Stimulated activated memory B cell treated with anti-CD40 and anti-IgM and Interleukin-4, amounts not matched to agents 10 μg/mL and 1 μg/mL and 100 μg/mL, for 72 hours (primary cell): ENCODE measurements around the gene PELI3.
A peak's percentile ranks its signal among the peaks of the same experiment; 100 is the strongest.
"Not testable (repeated sequence)": the region's sequence is repeated elsewhere in the genome, so short reads cannot be mapped to it uniquely, and the experiment has no call there.

Experiments used
- ATAC-seq: fragments of 150-1000 bp; cut with Tn5 transposase; 2 replicates; pipeline ENCODE4 v1.10.0; 2021
- H3K27ac Mint-ChIP-seq: one replicate; pipeline ENCODE4 v1.8.0; 2022; ENCODE audit warnings: mild to moderate bottlenecking, mixed read lengths
- H3K27me3 Mint-ChIP-seq: one replicate; pipeline ENCODE4 v1.8.0; 2022; ENCODE audit warnings: mixed read lengths
- H3K36me3 Mint-ChIP-seq: one replicate; pipeline ENCODE4 v1.8.0; 2022; ENCODE audit warnings: mixed read lengths
- H3K4me1 Mint-ChIP-seq: one replicate; pipeline ENCODE4 v1.8.0; 2022; ENCODE audit warnings: mixed read lengths
- H3K4me3 Mint-ChIP-seq: one replicate; pipeline ENCODE4 v1.8.0; 2022; ENCODE audit warnings: mild to moderate bottlenecking, moderate library complexity, mixed read lengths
- H3K9me3 Mint-ChIP-seq: one replicate; pipeline ENCODE4 v1.8.0; 2022; ENCODE audit warnings: mixed read lengths

Gene PELI3

GRCh38 chr11:66438504-66439466 is 27.9 kb upstream of the PELI3 start, which contains the start of gene MRPL11:
MRPL11 (minus strand) TSS chr11:66438848; CDS start chr11:66438754, 94 bp downstream.
- peaks cover 15% of the 10 kb centered on the region for H3K4me1 Mint-ChIP-seq
- H3K27me3 Mint-ChIP-seq: no peaks in the 10 kb centered on the region
- peak within 1 kb of the TSS; percentile 93 for H3K27ac Mint-ChIP-seq
- H3K36me3 Mint-ChIP-seq: peaks cover 33% of the 10 kb centered on the region
- H3K4me3 Mint-ChIP-seq: peak within 1 kb of the TSS; percentile 86
- ATAC-seq: peak; percentile 99
- peaks cover 10% of the 10 kb centered on the region for H3K9me3 Mint-ChIP-seq

- peaks cover 12% of the 10 kb centered on the region for H3K9me3 Mint-ChIP-seq
- not testable (repeated sequence) for H3K4me3 Mint-ChIP-seq, H3K27me3 Mint-ChIP-seq, ATAC-seq, H3K27ac Mint-ChIP-seq
- H3K4me1 Mint-ChIP-seq: peaks cover 15% of the 10 kb centered on the region
- peaks cover 27% of the 10 kb centered on the region for H3K36me3 Mint-ChIP-seq
Observed at GRCh38 chr11:66440101-66440939, 26.4 kb upstream of the PELI3 start.

GRCh38 chr11:66440940-66441282 is 25.8 kb upstream of the PELI3 start:
- H3K4me3 Mint-ChIP-seq, H3K27me3 Mint-ChIP-seq, ATAC-seq, H3K27ac Mint-ChIP-seq: not testable (repeated sequence)
- peaks cover 15% of the 10 kb centered on the region for H3K4me1 Mint-ChIP-seq
- peaks cover 16% of the 10 kb centered on the region for H3K9me3 Mint-ChIP-seq
- H3K36me3 Mint-ChIP-seq: peaks cover 22% of the 10 kb centered on the region

GRCh38 chr11:66443602-66444001 is 23.1 kb upstream of the PELI3 start:
- Mint-ChIP-seq H3K9me3 (peaks cover 16% of the 10 kb centered on the region), H3K27ac (no peak overlapping the region), H3K4me1 (peaks cover 5% of the 10 kb centered on the region), H3K4me3 (no peak overlapping the region), H3K36me3 (peaks cover 11% of the 10 kb centered on the region), H3K27me3 (no peaks in the 10 kb centered on the region)
- ATAC-seq: no peak

GRCh38 chr11:66447012-66447411 is 19.7 kb upstream of the PELI3 start:
- Mint-ChIP-seq H3K4me1 (no peaks in the 10 kb centered on the region), H3K27me3 (no peaks in the 10 kb centered on the region)

GRCh38 chr11:66448523-66448922 is 18.2 kb upstream of the PELI3 start:
- Mint-ChIP-seq H3K27ac (no peak overlapping the region), H3K36me3 (peaks cover 4% of the 10 kb centered on the region), H3K4me3 (no peak overlapping the region), H3K27me3 (no peaks in the 10 kb centered on the region), H3K4me1 (no peaks in the 10 kb centered on the region), H3K9me3 (peaks cover 12% of the 10 kb centered on the region)
- no peak for ATAC-seq

More at GRCh38 chr11:66447012-66447411, 19.7 kb upstream of the PELI3 start:
- Mint-ChIP-seq H3K27ac (no peak overlapping the region), H3K9me3 (peaks cover 17% of the 10 kb centered on the region), H3K36me3 (peaks cover 11% of the 10 kb centered on the region), H3K4me3 (no peak overlapping the region)
- no peak for ATAC-seq

- H3K27ac Mint-ChIP-seq: no peak overlapping the region
- ATAC-seq: no peak
- peaks cover 14% of the 10 kb centered on the region for H3K27me3 Mint-ChIP-seq
- H3K9me3 Mint-ChIP-seq: peaks cover 7% of the 10 kb centered on the region
- H3K4me1 Mint-ChIP-seq: no peaks in the 10 kb centered on the region
- H3K4me3 Mint-ChIP-seq: no peak overlapping the region
- H3K36me3 Mint-ChIP-seq: no peaks in the 10 kb centered on the region
Observed at GRCh38 chr11:66450560-66450959, 16.1 kb upstream of the PELI3 start.

GRCh38 chr11:66451663-66452062 is 15.0 kb upstream of the PELI3 start:
- H3K27ac Mint-ChIP-seq: no peak overlapping the region
- no peaks in the 10 kb centered on the region for H3K4me1 Mint-ChIP-seq
- no peak overlapping the region for H3K4me3 Mint-ChIP-seq
- peaks cover 16% of the 10 kb centered on the region for H3K27me3 Mint-ChIP-seq
- ATAC-seq: no peak
- H3K36me3 Mint-ChIP-seq: no peaks in the 10 kb centered on the region
- H3K9me3 Mint-ChIP-seq: peaks cover 4% of the 10 kb centered on the region

GRCh38 chr11:66454247-66454646 is 12.5 kb upstream of the PELI3 start:
- Mint-ChIP-seq H3K9me3 (peaks cover 4% of the 10 kb centered on the region), H3K36me3 (no peaks in the 10 kb centered on the region)
- no peak for ATAC-seq

GRCh38 chr11:66454828-66455227 is 11.9 kb upstream of the PELI3 start:
- H3K4me3 Mint-ChIP-seq: no peak overlapping the region
- H3K27me3 Mint-ChIP-seq: peaks cover 16% of the 10 kb centered on the region
- no peaks in the 10 kb centered on the region for H3K36me3 Mint-ChIP-seq
- no peak for ATAC-seq
- peaks cover 23% of the 10 kb centered on the region for H3K4me1 Mint-ChIP-seq
- peaks cover 4% of the 10 kb centered on the region for H3K9me3 Mint-ChIP-seq
- no peak overlapping the region for H3K27ac Mint-ChIP-seq

More at GRCh38 chr11:66454247-66454646, 12.5 kb upstream of the PELI3 start:
- no peak overlapping the region for H3K27ac Mint-ChIP-seq
- H3K27me3 Mint-ChIP-seq: peaks cover 16% of the 10 kb centered on the region
- peaks cover 19% of the 10 kb centered on the region for H3K4me1 Mint-ChIP-seq
- H3K4me3 Mint-ChIP-seq: no peak overlapping the region

GRCh38 chr11:66457826-66458225 is 8.9 kb upstream of the PELI3 start:
- peak; percentile 80 for ATAC-seq
- H3K27me3 Mint-ChIP-seq: peaks cover 16% of the 10 kb centered on the region
- H3K4me3 Mint-ChIP-seq: no peak overlapping the region
- H3K4me1 Mint-ChIP-seq: peaks cover 23% of the 10 kb centered on the region
- H3K27ac Mint-ChIP-seq: peak overlapping the region; percentile 69
- H3K9me3 Mint-ChIP-seq: no peaks in the 10 kb centered on the region
- H3K36me3 Mint-ChIP-seq: no peaks in the 10 kb centered on the region

- peak; percentile 88 for ATAC-seq
- peaks cover 23% of the 10 kb centered on the region for H3K4me1 Mint-ChIP-seq
- no peaks in the 10 kb centered on the region for H3K9me3 Mint-ChIP-seq
- peak overlapping the region; percentile 69 for H3K27ac Mint-ChIP-seq
- peaks cover 15% of the 10 kb centered on the region for H3K27me3 Mint-ChIP-seq
- no peak overlapping the region for H3K4me3 Mint-ChIP-seq
- H3K36me3 Mint-ChIP-seq: no peaks in the 10 kb centered on the region
Observed at GRCh38 chr11:66459138-66459778, 7.4 kb upstream of the PELI3 start.

- H3K27me3 Mint-ChIP-seq: no peaks in the 10 kb centered on the region
- H3K36me3 Mint-ChIP-seq: no peaks in the 10 kb centered on the region
- ATAC-seq: no peak
- peaks cover 44% of the 10 kb centered on the region for H3K4me1 Mint-ChIP-seq
- H3K4me3 Mint-ChIP-seq: no peak overlapping the region
- no peak overlapping the region for H3K27ac Mint-ChIP-seq
- no peaks in the 10 kb centered on the region for H3K9me3 Mint-ChIP-seq
Observed at GRCh38 chr11:66462010-66462409, 4.7 kb upstream of the PELI3 start.

- Mint-ChIP-seq H3K27me3 (no peaks in the 10 kb centered on the region), H3K27ac (no peak overlapping the region), H3K4me3 (no peak overlapping the region), H3K4me1 (peaks cover 47% of the 10 kb centered on the region), H3K9me3 (no peaks in the 10 kb centered on the region), H3K36me3 (no peaks in the 10 kb centered on the region)
- no peak for ATAC-seq
Observed at GRCh38 chr11:66462911-66463310, 3.8 kb upstream of the PELI3 start.

GRCh38 chr11:66464116-66464515 is 2.6 kb upstream of the PELI3 start:
- H3K9me3 Mint-ChIP-seq, H3K4me3 Mint-ChIP-seq, ATAC-seq, H3K27ac Mint-ChIP-seq, H3K36me3 Mint-ChIP-seq, H3K27me3 Mint-ChIP-seq: not testable (repeated sequence)
- H3K4me1 Mint-ChIP-seq: peaks cover 39% of the 10 kb centered on the region
